D721Med (cell line): ENCODE data around the gene ACER3.
A peak's percentile ranks its signal among the peaks of the same experiment; 100 is the strongest.

Experiments
- DNase-seq: peaks from one replicate; pipeline ENCODE4 v3.0.0; 2011; ENCODE audit warnings: low spot score; ENCODE audit not compliant: insufficient read length
- FAIRE-seq: peaks from 2 replicates; lab custom pipeline; 2011; peaks lifted over from hg19 to GRCh38; lab: Jason Lieb, UNC
- CTCF ChIP-seq: IDR thresholded peaks from 2 replicates; pipeline ENCODE4 v1.5.1; 2012; ENCODE audit warnings: mild to moderate bottlenecking, control low read depth; ENCODE audit not compliant: insufficient read depth; ENCODE audit errors: missing control alignments

Gene ACER3

DNA sequence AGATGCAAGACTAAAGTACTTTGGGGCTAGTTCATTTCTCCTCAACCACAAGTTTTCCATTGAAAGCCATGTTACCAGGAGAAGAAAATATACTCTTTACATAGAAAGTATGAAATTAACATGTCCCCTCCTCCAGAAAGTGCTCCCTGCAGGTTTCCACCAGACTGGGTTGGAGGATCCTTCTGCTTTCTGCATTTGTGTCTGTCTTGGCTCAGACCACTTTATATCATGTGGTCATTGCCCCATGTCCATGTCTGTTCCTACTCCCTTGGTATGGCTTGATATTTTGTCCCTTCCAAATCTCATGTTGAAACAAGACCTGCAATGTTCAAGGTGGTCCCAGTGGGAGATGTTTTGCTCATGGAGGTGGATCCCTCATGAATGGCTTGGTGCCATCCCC is 28.4 kb upstream of the ACER3 start:
- TF ChIP-seq CTCF, result no peak
- DNase-seq (no peak), FAIRE-seq (no peak)

GRCh38 chr11:76834151-76834550 is 26.6 kb upstream of the ACER3 start:
- DNase-seq, result no peak
- no peak for FAIRE-seq
- no peak for TF ChIP-seq CTCF

DNA sequence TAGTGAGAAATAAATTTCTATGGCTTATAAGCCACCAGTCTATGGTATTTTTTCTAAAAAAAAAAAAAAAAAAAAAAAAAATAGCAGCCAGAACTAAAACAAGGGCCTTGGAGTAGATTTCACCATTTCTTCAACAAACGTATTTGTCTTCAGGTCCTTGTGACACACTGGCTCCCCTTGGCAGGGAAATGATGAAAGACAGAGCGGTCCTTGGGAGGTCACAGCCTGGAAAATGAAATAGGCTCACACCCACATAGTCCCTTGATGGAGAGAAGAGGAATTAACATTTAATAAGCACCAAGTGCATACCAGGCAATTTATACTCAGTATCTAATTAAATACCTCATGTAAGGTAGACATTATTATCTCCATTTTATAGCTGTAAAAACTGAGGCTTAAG is 25.7 kb upstream of the ACER3 start:
- no peak for TF ChIP-seq CTCF
- no peak for FAIRE-seq
- no peak for DNase-seq

DNA sequence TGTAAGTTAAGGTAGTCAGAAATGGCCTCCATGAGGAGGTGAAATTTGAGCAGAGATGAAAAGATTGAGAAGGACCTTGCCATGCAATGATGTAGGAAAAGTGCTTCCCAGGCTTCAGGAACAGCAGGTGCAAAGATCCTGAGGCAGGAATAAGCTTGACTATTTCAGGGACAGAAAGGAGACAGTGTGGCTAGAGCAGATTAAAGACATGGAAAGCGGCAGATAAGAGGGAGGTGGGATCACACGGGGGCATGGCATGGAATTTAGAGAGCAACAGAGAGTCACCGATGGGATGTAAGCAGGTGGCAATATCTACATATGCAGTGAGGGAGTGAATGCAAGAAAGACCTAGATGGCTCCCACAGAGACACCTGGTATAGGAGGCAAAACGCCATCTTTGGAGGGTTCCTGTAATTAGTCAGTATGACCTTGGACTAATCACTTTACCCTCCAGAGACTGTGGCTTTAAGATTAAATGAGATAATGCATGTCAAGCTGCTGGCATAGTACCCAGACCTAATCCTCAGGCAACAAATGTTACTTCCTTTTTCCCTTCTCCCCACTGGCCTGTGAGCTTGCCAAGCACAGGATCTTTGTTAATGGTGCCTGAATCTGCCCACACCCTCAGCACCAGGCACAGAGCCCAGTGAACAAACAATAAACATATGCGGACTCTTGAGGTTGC is 24.6 kb upstream of the ACER3 start:
- no peak for TF ChIP-seq CTCF
- no peak for FAIRE-seq
- peak; percentile 21 for DNase-seq

DNA sequence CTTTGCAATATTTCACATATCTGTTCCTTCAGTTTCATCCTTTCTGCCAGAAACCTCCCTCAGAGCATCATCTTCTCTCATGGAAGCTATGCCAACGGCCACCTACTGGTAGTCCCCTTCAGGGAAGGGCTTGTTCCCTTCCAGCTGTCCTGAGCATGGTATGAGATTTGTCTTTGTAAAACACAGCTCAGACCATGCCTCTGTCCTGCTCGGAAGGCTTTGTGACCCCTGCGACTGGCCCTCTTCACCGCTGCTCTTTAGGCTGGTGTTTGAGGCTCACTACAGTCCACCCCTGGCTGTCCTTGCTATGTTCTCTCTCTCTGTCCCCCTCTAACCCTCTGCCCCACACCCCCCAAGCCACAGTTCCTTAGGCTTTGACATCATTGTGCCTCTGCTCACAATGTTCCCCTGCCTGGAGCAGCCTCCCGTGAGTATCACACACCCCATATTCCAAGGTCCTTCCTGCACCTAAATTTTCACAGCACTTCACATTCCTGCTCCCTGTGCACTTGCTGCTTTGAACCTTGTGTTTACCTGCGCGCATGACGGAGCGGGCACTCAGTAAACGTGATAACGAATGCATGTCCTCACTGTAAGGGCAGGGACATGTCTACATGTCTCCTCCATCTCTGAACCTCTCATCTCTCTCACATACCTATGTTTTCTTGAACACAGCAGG is 24.0 kb upstream of the ACER3 start:
- FAIRE-seq (no peak), DNase-seq (no peak)

DNA sequence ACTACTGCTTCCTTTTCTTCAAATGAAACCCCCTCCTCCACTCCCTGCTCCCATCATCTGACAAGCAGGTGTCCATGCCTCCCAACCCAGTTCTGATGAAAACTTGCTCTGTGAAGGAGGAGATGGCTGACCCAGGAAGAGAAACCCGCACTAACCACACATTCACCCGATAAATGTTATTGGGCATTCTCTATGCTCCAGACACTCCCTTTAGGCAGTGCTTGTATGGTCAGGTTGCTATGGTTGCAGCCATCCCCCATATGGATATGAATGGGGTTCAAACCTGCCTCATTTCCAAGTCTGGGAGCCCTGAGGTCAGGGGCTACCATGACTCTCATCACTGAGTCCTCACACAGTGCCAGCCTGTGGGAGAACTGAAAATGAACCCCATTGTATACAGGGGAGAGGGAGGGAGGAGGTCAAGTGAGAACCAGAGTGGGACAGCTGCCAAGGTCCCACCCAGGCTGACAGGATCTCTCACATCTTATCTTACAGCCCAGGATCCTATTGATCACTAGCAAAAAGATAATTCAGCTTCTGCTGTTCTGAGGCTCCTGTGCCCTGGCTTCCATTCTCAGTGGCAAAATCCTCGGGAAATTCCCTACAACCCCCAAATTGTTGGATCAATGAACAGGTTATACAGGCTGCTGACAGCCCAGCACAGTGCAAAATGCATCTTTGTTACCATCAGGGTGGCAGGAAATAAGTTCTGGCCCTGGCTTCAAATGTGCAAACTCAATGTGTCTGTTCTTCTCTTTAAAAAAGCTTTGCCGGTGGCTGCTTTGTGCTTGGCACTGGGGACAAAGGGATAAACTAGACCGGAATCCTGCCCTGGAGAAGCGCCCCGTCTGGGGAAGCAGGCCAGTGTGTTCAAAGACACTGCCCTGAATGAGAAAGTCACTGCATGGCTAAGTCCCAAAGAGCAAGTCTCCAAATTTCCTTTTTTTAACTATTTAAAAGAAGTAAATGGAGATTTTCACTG is 22.7 kb upstream of the ACER3 start:
- FAIRE-seq, result no peak
- no peak for DNase-seq
- TF ChIP-seq CTCF, result no peak

More for the DNA sequence above, 24.0 kb upstream of the ACER3 start:
- TF ChIP-seq CTCF, result no peak
